Measurements from ENCODE around the gene CACNB4. TPM values are rescaled to one million over a fixed set of nuclear protein-coding genes. Genes with fewer than 3 reads are reported as not detected.

Gene CACNB4
- total RNA-seq, 1 experiment from 2014 or later, result 1.7 TPM

GRCh38 chr2:151976945-151977353 is 121.9 kb downstream of the CACNB4 start:
- H3K9me3 ChIP-seq (ENCODE audit: control insufficient read depth, insufficient read depth, low read depth, low read length), result no peaks in the 10 kb centered on the region
- ChIA-PET POLR2A (no interaction called here), CTCF (no interaction called here)
- no peak overlapping the region for H3K27ac ChIP-seq (ENCODE audit: low read length)
- in situ Hi-C loops (cut with HindIII; ENCODE audit: low pct_unique_long_range_greater_than_20kb, low sequenced_read_pairs) (no loop called here), intact Hi-C loops (cut with micrococcal nuclease; ENCODE audit: unreplicated experiment) (no loop called here)
- no peak for TF ChIP-seq POLR2AphosphoS5 (IDR thresholded peaks at IDR 0.05; ENCODE audit: low read depth, low read length)
- TF ChIP-seq REST (IDR thresholded peaks at IDR 0.05; ENCODE audit: insufficient read depth in 1 of 2, low read depth in 2 of 2, low read length in 1 of 2), result no peak
- TF ChIP-seq SIN3A (IDR thresholded peaks at IDR 0.05; ENCODE audit: borderline replicate concordance, insufficient read depth, low read depth, low read length), result no peak
- no peak for TF ChIP-seq CTCF (IDR thresholded peaks at IDR 0.05)
- no peak for TF ChIP-seq TCF7L2 (IDR thresholded peaks at IDR 0.05; ENCODE audit: low read depth, low read length)
- H3K4me1 ChIP-seq (ENCODE audit: control insufficient read depth, insufficient read depth, low read length), result no peaks in the 10 kb centered on the region; the same call in 1 of the 2 replicates
- BruUV-seq (replicated peaks), result no TSS peak
- no peak overlapping the region for H3K4me3 ChIP-seq (ENCODE audit: low read depth in 2 of 2, low read length in 2 of 2)
- H3K27me3 ChIP-seq (ENCODE audit: control insufficient read depth, insufficient read depth, low read length), result peaks cover 20% of the 10 kb centered on the region
- no peaks in the 10 kb centered on the region for H3K36me3 ChIP-seq (ENCODE audit: control insufficient read depth, insufficient read depth, low read length)
- ATAC-seq (no peak), DNase-seq (ENCODE audit: low read depth, low spot score) (no peak)

- H3K27me3 ChIP-seq (ENCODE audit: control insufficient read depth, insufficient read depth, low read length), result peaks cover 15% of the 10 kb centered on the region
- no peak overlapping the region for H3K27ac ChIP-seq (ENCODE audit: low read length)
- ChIA-PET POLR2A (no interaction called here), CTCF (no interaction called here)
- no peak overlapping the region for H3K4me3 ChIP-seq (ENCODE audit: low read depth in 2 of 2, low read length in 2 of 2)
- no peak for TF ChIP-seq SIN3A (IDR thresholded peaks at IDR 0.05; ENCODE audit: borderline replicate concordance, insufficient read depth, low read depth, low read length)
- TF ChIP-seq POLR2AphosphoS5 (IDR thresholded peaks at IDR 0.05; ENCODE audit: low read depth, low read length), result no peak
- TF ChIP-seq CTCF (IDR thresholded peaks at IDR 0.05), result no peak
- TF ChIP-seq REST (IDR thresholded peaks at IDR 0.05; ENCODE audit: insufficient read depth in 1 of 2, low read depth in 2 of 2, low read length in 1 of 2), result no peak
- no peak for TF ChIP-seq TCF7L2 (IDR thresholded peaks at IDR 0.05; ENCODE audit: low read depth, low read length)
- H3K9me3 ChIP-seq (ENCODE audit: control insufficient read depth, insufficient read depth, low read depth, low read length), result no peaks in the 10 kb centered on the region
- ATAC-seq, result no peak
- no peaks in the 10 kb centered on the region for H3K36me3 ChIP-seq (ENCODE audit: control insufficient read depth, insufficient read depth, low read length)
- DNase-seq (ENCODE audit: low read depth, low spot score), result no peak
- H3K4me1 ChIP-seq (ENCODE audit: control insufficient read depth, insufficient read depth, low read length), result no peaks in the 10 kb centered on the region; the same call in 1 of the 2 replicates
- in situ Hi-C loops (cut with HindIII; ENCODE audit: low pct_unique_long_range_greater_than_20kb, low sequenced_read_pairs) (no loop called here), intact Hi-C loops (cut with micrococcal nuclease; ENCODE audit: unreplicated experiment) (no loop called here)
- BruUV-seq (replicated peaks), result no TSS peak
Observed at GRCh38 chr2:151975460-151976414, 123.1 kb downstream of the CACNB4 start.

All from Panc1 (cell line).